Mesendoderm (in vitro differentiated cells): ENCODE results near the gene R3HDM2.
A peak's percentile ranks its signal among the peaks of the same experiment; 100 is the strongest.
"Not testable (repeated sequence)": the region's sequence is repeated elsewhere in the genome, so short reads cannot be mapped to it uniquely, and the experiment has no call there.

Experiments used
- DNase-seq: peaks from one replicate; pipeline ENCODE4 v3.0.0; 2013
- H2AK5ac ChIP-seq: 2 replicates; pipeline ENCODE4 v1.6.1; 2013; ENCODE audit warnings: low read length, inconsistent platforms
- H2BK120ac ChIP-seq: 2 replicates; pipeline ENCODE4 v1.6.1; 2013; ENCODE audit warnings: low read depth, mild to moderate bottlenecking, low read length, moderate library complexity, mixed read lengths
- H2BK15ac ChIP-seq: replicated peaks from 2 replicates; pipeline ENCODE4 v1.6.1; 2013; ENCODE audit warnings: low read depth, mild to moderate bottlenecking, moderate library complexity
- H2BK5ac ChIP-seq: 2 replicates; pipeline ENCODE4 v1.6.1; 2013; ENCODE audit warnings: low read length, inconsistent platforms
- H3K18ac ChIP-seq: 2 replicates; pipeline ENCODE4 v1.6.1; 2013; ENCODE audit warnings: mild to moderate bottlenecking, low read length, mixed read lengths
- H3K23ac ChIP-seq: one replicate; pipeline ENCODE4 v1.6.1; 2013; ENCODE audit warnings: low read length
- H3K27ac ChIP-seq: 2 replicates; pipeline ENCODE4 v1.5.1; 2013; ENCODE audit warnings: low read depth, mild to moderate bottlenecking, inconsistent platforms, low read length, moderate library complexity
- H3K27me3 ChIP-seq: 2 replicates; pipeline ENCODE4 v1.6.1; 2013; ENCODE audit warnings: low read length, control low read depth, mild to moderate bottlenecking, inconsistent platforms; ENCODE audit not compliant: insufficient read depth, poor library complexity
- H3K36me3 ChIP-seq: 2 replicates; pipeline ENCODE4 v1.6.1; 2013; ENCODE audit warnings: low read length, inconsistent platforms; ENCODE audit not compliant: control insufficient read depth, insufficient read depth
- H3K4ac ChIP-seq: one replicate; pipeline ENCODE4 v1.6.1; 2013; ENCODE audit warnings: low read depth, mild to moderate bottlenecking, low read length, moderate library complexity
- H3K4me1 ChIP-seq: 2 replicates; pipeline ENCODE4 v1.6.1; 2013; ENCODE audit warnings: low read depth, low read length, inconsistent platforms; ENCODE audit not compliant: control insufficient read depth
- H3K4me2 ChIP-seq: 2 replicates; pipeline ENCODE4 v1.6.1; 2013; ENCODE audit warnings: low read length
- H3K4me3 ChIP-seq: 2 replicates; pipeline ENCODE4 v1.5.1; 2013; ENCODE audit warnings: mild to moderate bottlenecking, low read length
- H3K56ac ChIP-seq: one replicate; pipeline ENCODE4 v1.6.1; 2013; ENCODE audit warnings: low read length
- H3K79me1 ChIP-seq: 2 replicates; pipeline ENCODE4 v1.6.1; 2013; ENCODE audit warnings: low read length, inconsistent platforms
- H3K79me2 ChIP-seq: 2 replicates; pipeline ENCODE4 v1.6.1; 2013; ENCODE audit warnings: mild to moderate bottlenecking, low read length; ENCODE audit not compliant: control insufficient read depth, insufficient read depth
- H3K9ac ChIP-seq: 2 replicates; pipeline ENCODE4 v1.6.1; 2013; ENCODE audit warnings: low read length, inconsistent platforms
- H4K5ac ChIP-seq: one replicate; pipeline ENCODE4 v1.6.1; 2013; ENCODE audit warnings: low read length
- H4K8ac ChIP-seq: one replicate; pipeline ENCODE4 v1.6.1; 2013; ENCODE audit warnings: low read depth, mild to moderate bottlenecking, control low read depth, low read length, moderate library complexity
- WGBS: extraction: QIAGEN DNeasy Blood & Tissue Kit; methylation state at CpG from one replicate; pipeline ENCODE4 v1.1.7; 2013; ENCODE audit warnings: low lambda C conversion rate, missing lambda C conversion rate; ENCODE audit not compliant: insufficient coverage; ENCODE audit errors: extremely low coverage; 5-methylcytosine and 5-hydroxymethylcytosine counted together

R3HDM2 gene

DNA sequence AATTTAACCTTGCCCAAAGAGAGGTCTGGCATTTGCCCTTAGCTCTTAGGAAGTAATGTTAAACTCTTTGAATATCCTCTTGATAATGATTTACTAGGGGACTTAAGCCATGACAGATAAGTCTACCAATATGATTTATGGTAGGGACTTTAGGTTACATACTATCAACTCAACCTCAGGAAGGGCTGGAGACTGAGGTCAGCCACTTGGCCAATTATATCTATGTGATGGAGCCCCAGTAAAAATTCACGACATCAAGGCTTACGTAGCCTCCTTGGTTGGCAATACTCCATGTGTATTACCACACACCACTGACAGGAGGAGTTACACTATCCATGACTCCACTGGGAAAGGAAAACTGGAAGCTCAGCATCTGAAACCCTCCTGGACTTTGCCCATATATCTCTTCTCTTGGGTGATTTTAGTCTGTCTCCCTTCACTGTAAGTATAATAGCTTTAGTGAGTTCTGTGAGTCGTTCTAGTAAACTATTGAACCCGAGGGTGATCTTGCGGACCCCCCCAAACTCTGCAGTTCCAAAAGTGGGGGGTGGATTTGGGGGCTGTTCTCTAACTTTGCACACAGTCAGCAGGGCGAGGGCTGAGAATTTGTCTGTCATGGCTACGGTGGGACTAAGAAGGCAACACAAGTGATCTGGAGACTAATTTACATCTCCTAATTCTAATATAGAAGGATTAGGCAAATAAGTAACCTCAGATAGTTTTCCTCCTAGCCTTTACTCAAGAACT lies 62.3 kb downstream of the R3HDM2 start:
- Histone ChIP-seq H3K4me1 (peaks cover 4% of the 10 kb centered on the region), H3K79me1 (no peaks in the 10 kb centered on the region), H3K27ac (no peak overlapping the region), H3K79me2 (no peaks in the 10 kb centered on the region), H3K4me2 (no peak overlapping the region), H2BK120ac (no peak overlapping the region), H2BK15ac (no peak overlapping the region), H3K4ac (no peak overlapping the region), H4K8ac (no peak overlapping the region), H3K23ac (no peak overlapping the region), H2AK5ac (no peak overlapping the region), H2BK5ac (no peak overlapping the region), H3K18ac (no peak overlapping the region), H3K36me3 (no peaks in the 10 kb centered on the region), H4K5ac (no peak overlapping the region), H3K56ac (no peak overlapping the region), H3K27me3 (no peaks in the 10 kb centered on the region), H3K9ac (no peak overlapping the region), H3K4me3 (no peak overlapping the region)
- no CpG with 5 or more reads among the region's 7 CpGs for whole genome bisulfite sequencing
- DNase-seq, result peak; percentile 42

DNA sequence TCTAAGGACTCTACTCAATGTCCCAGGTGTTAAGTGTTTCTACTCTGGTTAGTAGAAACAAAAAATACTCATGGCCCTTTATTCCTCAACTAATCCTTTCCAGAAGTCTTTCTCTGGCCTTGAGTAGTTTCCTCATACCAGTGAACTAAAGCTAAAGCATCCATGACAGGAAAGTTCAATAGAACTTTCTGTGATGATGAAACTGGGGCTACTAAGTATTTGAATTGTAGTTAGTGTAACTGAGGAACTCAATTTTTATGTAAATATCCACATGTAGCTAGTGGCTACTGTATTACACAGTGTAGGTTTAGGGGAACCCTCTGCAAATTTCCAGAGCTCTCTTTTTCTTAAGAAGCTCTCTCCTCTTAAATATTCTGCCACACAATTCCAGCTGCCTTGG lies 63.7 kb downstream of the R3HDM2 start:
- H3K79me1 ChIP-seq, result no peaks in the 10 kb centered on the region
- H3K56ac ChIP-seq, result no peak overlapping the region
- H3K36me3 ChIP-seq, result no peaks in the 10 kb centered on the region
- no peak overlapping the region for H2BK15ac ChIP-seq
- no peaks in the 10 kb centered on the region for H3K79me2 ChIP-seq
- H3K27ac ChIP-seq, result no peak overlapping the region
- no peak overlapping the region for H3K4ac ChIP-seq
- DNase-seq, result no peak
- no peak overlapping the region for H2BK120ac ChIP-seq
- H4K8ac ChIP-seq, result no peak overlapping the region
- H3K23ac ChIP-seq, result no peak overlapping the region
- H4K5ac ChIP-seq, result no peak overlapping the region
- no peak overlapping the region for H3K4me2 ChIP-seq
- no peak overlapping the region for H3K4me3 ChIP-seq
- no peaks in the 10 kb centered on the region for H3K27me3 ChIP-seq
- H2BK5ac ChIP-seq, result no peak overlapping the region
- peaks cover 4% of the 10 kb centered on the region for H3K4me1 ChIP-seq
- no peak overlapping the region for H3K9ac ChIP-seq
- H2AK5ac ChIP-seq, result no peak overlapping the region
- no peak overlapping the region for H3K18ac ChIP-seq

GRCh38 chr12:57366315-57366714 lies 64.5 kb downstream of the R3HDM2 start:
- H4K8ac ChIP-seq, result no peak overlapping the region
- no peak overlapping the region for H3K4ac ChIP-seq
- no peaks in the 10 kb centered on the region for H3K79me1 ChIP-seq
- H3K36me3 ChIP-seq, result no peaks in the 10 kb centered on the region
- H2BK15ac ChIP-seq, result no peak overlapping the region
- no peak overlapping the region for H4K5ac ChIP-seq
- WGBS, result no CpG with 5 or more reads among the region's 3 CpGs
- no peak overlapping the region for H3K9ac ChIP-seq
- no peaks in the 10 kb centered on the region for H3K27me3 ChIP-seq
- H2AK5ac ChIP-seq, result no peak overlapping the region
- no peak overlapping the region for H3K4me2 ChIP-seq
- H3K56ac ChIP-seq, result no peak overlapping the region
- H3K4me1 ChIP-seq, result peaks cover 4% of the 10 kb centered on the region
- no peak overlapping the region for H3K4me3 ChIP-seq
- no peak overlapping the region for H2BK5ac ChIP-seq
- no peak overlapping the region for H3K18ac ChIP-seq
- H3K79me2 ChIP-seq, result no peaks in the 10 kb centered on the region
- H3K23ac ChIP-seq, result no peak overlapping the region
- no peak for DNase-seq
- H3K27ac ChIP-seq, result no peak overlapping the region
- no peak overlapping the region for H2BK120ac ChIP-seq

GRCh38 chr12:57364156-57364555 lies 66.7 kb downstream of the R3HDM2 start:
- H3K36me3 ChIP-seq, H3K4ac ChIP-seq, H3K4me3 ChIP-seq, H3K18ac ChIP-seq, H3K27ac ChIP-seq, H4K5ac ChIP-seq, H3K4me2 ChIP-seq, H4K8ac ChIP-seq, H3K4me1 ChIP-seq, H2BK5ac ChIP-seq, H2BK120ac ChIP-seq, H3K79me2 ChIP-seq, H2BK15ac ChIP-seq, H3K27me3 ChIP-seq, H3K23ac ChIP-seq, H2AK5ac ChIP-seq, H3K56ac ChIP-seq, DNase-seq, H3K9ac ChIP-seq, H3K79me1 ChIP-seq: not testable (repeated sequence)
- no CpG with 5 or more reads among the region's 5 CpGs for WGBS

GRCh38 chr12:57360468-57360867 lies 70.4 kb downstream of the R3HDM2 start:
- Histone ChIP-seq H3K4me2 (no peak overlapping the region), H2AK5ac (no peak overlapping the region), H3K36me3 (no peaks in the 10 kb centered on the region), H3K9ac (no peak overlapping the region), H3K27ac (no peak overlapping the region), H3K18ac (no peak overlapping the region), H3K23ac (no peak overlapping the region), H3K79me2 (no peaks in the 10 kb centered on the region), H4K8ac (no peak overlapping the region), H2BK120ac (no peak overlapping the region), H3K4me3 (no peak overlapping the region), H3K4ac (no peak overlapping the region), H4K5ac (no peak overlapping the region), H3K27me3 (no peaks in the 10 kb centered on the region), H3K4me1 (no peaks in the 10 kb centered on the region), H2BK15ac (no peak overlapping the region), H3K56ac (no peak overlapping the region), H2BK5ac (no peak overlapping the region), H3K79me1 (no peaks in the 10 kb centered on the region)
- no peak for DNase-seq
- WGBS, result 100% methylated on average over 1 of the region's 8 CpGs

DNA sequence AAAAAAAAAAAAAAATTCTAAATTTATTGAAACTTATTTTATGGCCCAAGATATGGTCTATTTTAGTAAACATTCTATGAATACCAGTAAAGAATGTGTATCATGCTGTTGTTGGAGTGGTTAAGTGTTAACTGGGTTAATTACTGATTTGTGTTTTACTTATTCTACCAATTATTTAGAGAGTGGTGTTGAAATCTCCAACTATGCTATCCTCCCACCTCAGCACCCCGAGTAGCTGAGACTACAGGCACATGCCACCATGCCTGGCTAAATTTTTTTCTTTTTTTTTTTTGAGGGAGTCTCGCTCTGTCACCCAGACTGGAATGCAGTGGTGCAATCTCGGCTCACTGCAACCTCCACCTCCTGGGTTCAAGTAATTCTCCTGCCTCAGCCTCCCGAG lies 72.2 kb downstream of the R3HDM2 start:
- no peak for DNase-seq
- Histone ChIP-seq H3K18ac (no peak overlapping the region), H2BK5ac (no peak overlapping the region), H3K4me3 (no peak overlapping the region), H3K4me1 (no peaks in the 10 kb centered on the region), H3K79me1 (no peaks in the 10 kb centered on the region), H3K27me3 (no peaks in the 10 kb centered on the region), H3K4me2 (no peak overlapping the region), H4K5ac (no peak overlapping the region), H3K9ac (no peak overlapping the region), H3K36me3 (no peaks in the 10 kb centered on the region), H2BK15ac (no peak overlapping the region), H3K27ac (no peak overlapping the region), H3K4ac (no peak overlapping the region), H3K56ac (no peak overlapping the region), H3K23ac (no peak overlapping the region), H3K79me2 (no peaks in the 10 kb centered on the region), H4K8ac (no peak overlapping the region), H2BK120ac (no peak overlapping the region), H2AK5ac (no peak overlapping the region)
- WGBS, result no CpG with 5 or more reads among the region's 4 CpGs
